Nephron (organoid): ENCODE data around the gene ZNF367.
A peak's percentile ranks its signal among the peaks of the same experiment; 100 is the strongest.
"Not testable (repeated sequence)": the region's sequence is repeated elsewhere in the genome, so short reads cannot be mapped to it uniquely, and the experiment has no call there.

Experiments
- H3K27ac Mint-ChIP-seq, 3 experiments: 2 replicates each; pipeline ENCODE4 v1.8.0; 2020; ENCODE audit warnings: mixed read lengths in 3 of 3, mild to moderate bottlenecking in 2 of 3, moderate library complexity in 1 of 3
- H3K27me3 Mint-ChIP-seq: 2 replicates; pipeline ENCODE4 v1.8.0; 2021; ENCODE audit warnings: low read depth, mild to moderate bottlenecking, moderate library complexity, mixed read lengths
- H3K36me3 Mint-ChIP-seq: 2 replicates; pipeline ENCODE4 v1.8.0; 2020; ENCODE audit warnings: low read depth, mixed read lengths
- H3K4me1 Mint-ChIP-seq: 2 replicates; pipeline ENCODE4 v1.8.0; 2020; ENCODE audit warnings: mixed read lengths
- H3K4me3 Mint-ChIP-seq, 3 experiments: 2 replicates each; pipeline ENCODE4 v1.8.0; 2020; ENCODE audit warnings: mild to moderate bottlenecking in 3 of 3, mixed read lengths in 3 of 3, moderate library complexity in 2 of 3
- H3K9me3 Mint-ChIP-seq: 2 replicates; pipeline ENCODE4 v1.8.0; 2020; ENCODE audit warnings: mixed read lengths
- TF ChIP-seq, protein P1 (sequence below), 3 experiments: fragments of 200-600 bp; sonication (generic); IDR thresholded peaks; one replicate each; pipeline ENCODE4 v1.5.0; 2021; ENCODE audit warnings: antibody characterized with exemption in 3 of 3; ENCODE audit not compliant: unreplicated experiment in 3 of 3

The ZNF367 gene

GRCh38 chr9:96360976-96361375 lies 57.2 kb downstream of the ZNF367 start:
- H3K4me1 Mint-ChIP-seq = no peaks in the 10 kb centered on the region
- H3K27me3 Mint-ChIP-seq = no peaks in the 10 kb centered on the region
- TF ChIP-seq, protein P1, sequence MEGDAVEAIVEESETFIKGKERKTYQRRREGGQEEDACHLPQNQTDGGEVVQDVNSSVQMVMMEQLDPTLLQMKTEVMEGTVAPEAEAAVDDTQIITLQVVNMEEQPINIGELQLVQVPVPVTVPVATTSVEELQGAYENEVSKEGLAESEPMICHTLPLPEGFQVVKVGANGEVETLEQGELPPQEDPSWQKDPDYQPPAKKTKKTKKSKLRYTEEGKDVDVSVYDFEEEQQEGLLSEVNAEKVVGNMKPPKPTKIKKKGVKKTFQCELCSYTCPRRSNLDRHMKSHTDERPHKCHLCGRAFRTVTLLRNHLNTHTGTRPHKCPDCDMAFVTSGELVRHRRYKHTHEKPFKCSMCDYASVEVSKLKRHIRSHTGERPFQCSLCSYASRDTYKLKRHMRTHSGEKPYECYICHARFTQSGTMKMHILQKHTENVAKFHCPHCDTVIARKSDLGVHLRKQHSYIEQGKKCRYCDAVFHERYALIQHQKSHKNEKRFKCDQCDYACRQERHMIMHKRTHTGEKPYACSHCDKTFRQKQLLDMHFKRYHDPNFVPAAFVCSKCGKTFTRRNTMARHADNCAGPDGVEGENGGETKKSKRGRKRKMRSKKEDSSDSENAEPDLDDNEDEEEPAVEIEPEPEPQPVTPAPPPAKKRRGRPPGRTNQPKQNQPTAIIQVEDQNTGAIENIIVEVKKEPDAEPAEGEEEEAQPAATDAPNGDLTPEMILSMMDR (IDR thresholded peaks at IDR 0.05; ENCODE audit: unreplicated experiment in 3 of 3) = no peak
- peaks cover 4% of the 10 kb centered on the region for H3K9me3 Mint-ChIP-seq
- no peak overlapping the region for H3K4me3 Mint-ChIP-seq
- H3K27ac Mint-ChIP-seq = no peak overlapping the region
- peaks cover 27% of the 10 kb centered on the region for H3K36me3 Mint-ChIP-seq

DNA sequence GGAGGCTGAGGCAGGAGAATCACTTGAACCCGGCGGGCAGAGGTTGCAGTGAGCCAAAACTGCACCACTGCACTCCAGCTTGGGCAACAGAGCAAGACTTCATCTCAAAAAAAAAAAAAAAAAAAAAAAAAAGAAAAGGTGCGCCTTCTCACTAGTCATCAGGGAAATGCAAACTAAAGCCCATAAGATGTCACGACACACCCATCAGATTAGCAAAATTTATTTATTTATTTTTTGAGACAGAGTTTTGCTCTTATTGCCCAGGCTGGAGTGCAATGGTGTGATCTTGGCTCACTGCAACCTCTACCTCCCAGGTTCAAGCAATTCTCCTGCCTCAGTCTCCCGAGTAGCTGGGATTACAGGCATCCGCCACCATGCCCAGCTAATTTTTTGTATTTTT lies 57.6 kb downstream of the ZNF367 start:
- not testable (repeated sequence) for H3K27ac Mint-ChIP-seq, H3K9me3 Mint-ChIP-seq, H3K4me3 Mint-ChIP-seq, H3K27me3 Mint-ChIP-seq, H3K4me1 Mint-ChIP-seq
- H3K36me3 Mint-ChIP-seq = peaks cover 27% of the 10 kb centered on the region

DNA sequence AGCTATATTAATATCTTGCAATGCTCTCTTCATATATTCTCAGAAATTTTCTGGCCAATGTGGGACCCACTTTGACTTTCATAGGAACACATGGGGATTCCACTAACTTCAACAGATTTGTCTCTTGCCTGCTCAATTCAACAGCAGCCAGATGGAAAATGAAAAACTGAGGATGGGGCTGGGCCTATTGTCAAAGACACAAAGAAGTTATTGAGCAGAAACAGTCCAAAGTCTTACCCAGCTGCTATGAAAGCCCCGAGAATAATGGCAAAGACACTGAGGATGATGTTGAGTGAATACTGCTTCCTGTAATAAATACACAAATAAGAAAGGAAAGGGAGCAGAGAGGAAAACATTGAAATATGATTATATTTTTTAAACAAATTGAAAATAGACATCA lies 67.3 kb downstream of the ZNF367 start:
- no peak overlapping the region for H3K27ac Mint-ChIP-seq
- H3K4me3 Mint-ChIP-seq = no peak overlapping the region
- no peaks in the 10 kb centered on the region for H3K27me3 Mint-ChIP-seq
- TF ChIP-seq, protein P1 (IDR thresholded peaks at IDR 0.05; ENCODE audit: unreplicated experiment in 3 of 3) = no peak
- peaks cover 7% of the 10 kb centered on the region for H3K9me3 Mint-ChIP-seq
- H3K4me1 Mint-ChIP-seq = no peaks in the 10 kb centered on the region
- H3K36me3 Mint-ChIP-seq = peaks cover 9% of the 10 kb centered on the region

- Mint-ChIP-seq H3K9me3 (peaks cover 7% of the 10 kb centered on the region), H3K4me1 (peaks cover 16% of the 10 kb centered on the region), H3K27ac (no peak overlapping the region), H3K27me3 (no peaks in the 10 kb centered on the region), H3K4me3 (no peak overlapping the region), H3K36me3 (peaks cover 11% of the 10 kb centered on the region)
- TF ChIP-seq, protein P1 (IDR thresholded peaks at IDR 0.05; ENCODE audit: unreplicated experiment in 3 of 3) = no peak
Observed at GRCh38 chr9:96348261-96348660, 69.9 kb downstream of the ZNF367 start.

DNA sequence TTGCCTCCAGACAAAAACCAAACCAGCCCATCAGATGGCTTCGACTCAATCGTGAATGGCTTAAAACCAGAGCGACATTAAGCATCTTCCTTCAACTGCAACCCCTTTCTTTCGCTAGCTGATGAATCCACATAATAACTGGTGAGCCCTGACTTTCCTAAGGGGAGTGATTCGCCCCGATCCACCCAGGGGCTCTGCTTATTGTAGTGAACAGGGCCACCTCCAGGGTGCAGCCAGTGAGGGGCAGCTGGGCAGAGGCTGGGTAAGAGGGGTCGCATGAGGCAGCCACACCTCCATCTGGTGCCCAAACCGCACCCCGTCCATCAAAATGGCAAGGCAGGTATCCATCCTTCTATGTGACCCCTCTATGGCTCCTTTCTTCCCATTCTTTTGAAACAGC lies 72.6 kb downstream of the ZNF367 start:
- Mint-ChIP-seq H3K4me1 (peaks cover 27% of the 10 kb centered on the region), H3K27ac (peak overlapping the region in 1 of 3 experiments; percentile 21), H3K36me3 (peaks cover 11% of the 10 kb centered on the region), H3K9me3 (peaks cover 4% of the 10 kb centered on the region), H3K4me3 (no peak overlapping the region), H3K27me3 (no peaks in the 10 kb centered on the region)
- TF ChIP-seq, protein P1 (IDR thresholded peaks at IDR 0.05; ENCODE audit: unreplicated experiment in 3 of 3) = no peak

DNA sequence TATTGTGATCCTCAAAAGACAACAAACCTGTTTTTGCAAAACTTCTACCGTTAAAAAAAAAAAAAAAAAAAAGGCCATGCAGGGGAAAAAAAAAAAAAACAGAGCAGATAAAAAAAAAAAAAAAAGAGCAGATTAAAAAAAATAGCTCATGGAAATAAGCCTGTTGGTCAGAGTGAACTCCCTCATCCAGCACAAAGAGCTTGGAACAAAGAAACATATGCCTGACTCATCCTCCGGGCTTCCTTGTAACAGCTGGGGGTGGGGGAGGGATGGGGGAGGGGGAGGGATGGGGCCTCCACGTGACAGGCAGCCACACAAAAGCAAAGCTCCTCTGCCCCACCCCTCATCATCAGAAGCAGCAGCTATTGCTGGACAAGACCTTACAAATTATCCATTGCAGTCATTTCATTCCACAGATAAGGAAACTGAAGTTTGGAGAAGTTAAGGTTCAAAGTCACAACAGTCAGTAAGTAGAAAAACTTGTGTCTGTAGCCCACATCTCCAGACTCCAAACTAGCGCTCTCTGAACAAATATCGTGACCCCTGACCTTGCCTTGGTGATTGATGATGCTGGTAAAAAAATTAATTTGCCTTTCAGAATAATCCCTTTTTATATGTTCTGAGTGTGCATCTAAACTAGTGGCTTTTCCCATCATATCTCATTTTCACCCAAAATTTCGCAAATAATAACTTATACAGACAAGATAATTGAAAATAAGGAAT lies 73.6 kb downstream of the ZNF367 start:
- peaks cover 4% of the 10 kb centered on the region for H3K9me3 Mint-ChIP-seq
- TF ChIP-seq, protein P1 (IDR thresholded peaks at IDR 0.05; ENCODE audit: unreplicated experiment in 3 of 3) = no peak
- peaks cover 11% of the 10 kb centered on the region for H3K36me3 Mint-ChIP-seq
- H3K27me3 Mint-ChIP-seq = no peaks in the 10 kb centered on the region
- no peak overlapping the region for H3K4me3 Mint-ChIP-seq
- peaks cover 30% of the 10 kb centered on the region for H3K4me1 Mint-ChIP-seq
- no peak overlapping the region for H3K27ac Mint-ChIP-seq
